ENCODE results near the gene MANBA.

GRCh38 chr4:102809691-102810090, 48.9 kb upstream of the MANBA start:
- TF ChIP-seq CTCF (tag by site-specific recombination; IDR thresholded peaks at IDR 0.05) (no peak), ZNF561 (tag by site-specific recombination; IDR thresholded peaks at IDR 0.05; ENCODE audit: borderline replicate concordance) (no peak), ZNF580 (tag by site-specific recombination; IDR thresholded peaks at IDR 0.05) (no peak), SETDB1 (IDR thresholded peaks at IDR 0.05; ENCODE audit: insufficient read length, low read length) (no peak)
